DMS79 (cell line): ENCODE data around the gene EXOC2.

Experiments used
- DNase-seq: peaks from one replicate; lab custom pipeline; 2025; lab: John Stamatoyannopoulos, UW

Gene EXOC2

DNA sequence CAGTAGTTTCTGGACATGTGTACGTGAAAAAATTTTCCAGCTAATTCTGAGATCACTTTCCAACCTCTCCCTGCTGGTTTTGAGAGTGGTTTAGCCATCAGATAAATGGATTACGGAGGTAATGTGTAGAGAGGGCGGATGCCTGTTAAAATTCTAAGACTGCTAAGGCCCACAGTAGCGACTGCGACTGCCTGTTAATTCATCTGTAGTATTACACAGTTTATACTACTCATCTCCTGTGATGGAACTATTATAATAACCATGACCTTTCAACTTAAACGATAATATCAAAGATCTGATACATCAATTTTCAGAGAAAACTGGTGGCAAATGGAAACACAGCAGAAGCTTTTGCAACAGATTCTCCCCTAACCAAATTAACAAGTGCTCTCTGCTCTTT is 199.1 kb downstream of the EXOC2 start:
- no peak for DNase-seq

DNA sequence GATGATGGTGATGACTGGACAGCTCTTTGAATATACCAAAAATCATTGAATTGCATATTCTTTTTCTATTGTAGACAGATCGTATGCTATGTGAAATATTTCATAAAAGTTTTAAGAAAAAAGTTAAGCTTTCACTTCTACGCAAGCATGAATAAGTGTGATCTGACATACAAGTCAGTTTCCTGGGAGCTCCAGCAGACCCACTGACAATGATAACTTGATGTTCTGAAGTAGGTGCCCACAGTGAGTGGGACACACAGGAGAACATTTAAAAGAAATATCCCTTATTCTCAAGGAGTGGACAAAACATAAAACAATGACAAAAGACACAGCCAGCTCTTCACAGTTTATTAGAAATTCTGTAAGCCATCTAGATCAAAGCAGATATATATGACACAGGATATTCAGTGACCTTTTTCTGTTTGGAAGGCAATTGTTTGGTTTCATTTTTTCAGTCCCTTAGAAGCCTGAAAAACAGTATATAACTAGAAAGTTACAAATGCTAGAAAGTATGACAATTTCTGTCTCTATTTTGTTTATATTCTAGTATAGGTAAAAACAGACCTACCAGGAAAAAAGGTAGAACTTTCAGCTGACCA is 200.0 kb downstream of the EXOC2 start:
- DNase-seq: no peak

DNA sequence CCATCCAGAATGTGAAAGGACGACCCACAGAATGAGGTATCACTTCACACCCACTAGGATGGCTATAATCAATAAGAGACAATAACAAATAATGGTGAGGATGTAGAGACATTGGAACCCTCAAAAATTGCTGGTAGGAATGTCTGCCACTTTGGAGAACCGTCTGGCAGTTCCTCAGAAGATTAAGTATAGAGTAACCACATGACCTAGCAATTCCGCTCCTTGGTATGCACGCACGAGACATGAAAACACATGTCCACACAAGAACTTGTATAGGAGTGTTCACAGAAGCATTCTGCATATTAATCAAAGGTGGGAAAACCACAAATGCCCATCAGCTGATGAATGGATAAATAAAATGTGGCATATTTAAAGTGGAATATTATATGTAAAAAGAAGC is 200.8 kb downstream of the EXOC2 start:
- no peak for DNase-seq

DNA sequence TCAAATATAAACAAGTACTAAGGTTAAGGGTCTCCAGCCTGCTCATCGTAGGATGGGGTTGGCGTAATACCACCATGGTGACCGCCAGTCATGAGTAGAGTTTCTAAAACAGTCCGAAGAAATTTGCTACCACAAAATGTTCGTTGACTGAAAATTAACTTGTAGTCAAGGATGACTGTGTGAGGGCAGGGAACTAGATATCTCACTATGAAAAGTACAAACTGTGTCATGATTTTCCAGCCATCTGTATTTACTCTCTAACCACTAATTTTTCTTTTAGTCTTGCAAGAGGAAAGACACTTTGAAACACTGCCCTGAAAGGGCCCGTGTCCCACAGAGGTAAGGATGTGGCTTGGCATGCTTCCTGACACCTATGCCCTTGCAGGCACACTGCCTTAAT is 201.7 kb downstream of the EXOC2 start:
- DNase-seq: no peak

DNA sequence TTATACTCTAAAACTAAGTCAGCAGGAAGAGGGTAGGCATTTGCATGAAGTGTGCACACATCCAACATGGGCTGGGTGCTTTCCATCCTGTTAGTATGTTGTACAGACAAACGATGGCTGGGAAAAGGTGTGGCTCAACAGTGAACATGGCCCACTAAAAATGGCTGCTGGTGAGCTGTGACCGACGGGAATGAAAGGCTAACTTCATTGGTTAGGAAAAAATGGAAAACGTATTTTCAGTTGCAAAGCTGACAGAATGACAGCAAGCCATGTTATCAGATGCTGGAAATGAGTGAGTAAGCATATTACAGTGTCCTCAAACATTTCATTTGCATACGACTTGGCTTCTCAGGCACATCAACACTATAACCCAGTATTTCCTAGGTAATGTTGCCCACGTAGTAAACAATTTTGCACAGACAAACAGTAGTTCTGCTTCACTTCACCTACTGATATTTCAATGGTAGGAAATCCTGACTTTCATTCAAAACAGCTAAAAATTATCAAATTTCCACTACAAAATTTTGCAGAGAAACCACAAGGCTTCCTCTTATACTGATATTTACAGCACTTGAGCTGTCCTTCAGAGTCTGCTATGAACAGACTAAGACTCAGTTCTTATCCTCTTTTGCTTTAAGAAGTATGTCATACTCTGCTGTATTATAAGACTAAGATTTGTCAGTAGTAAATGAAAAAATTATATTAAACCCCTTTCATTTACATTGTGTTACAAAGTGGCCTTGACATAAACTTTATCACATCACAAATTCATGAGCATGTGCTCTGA is 202.5 kb downstream of the EXOC2 start:
- no peak for DNase-seq

DNA sequence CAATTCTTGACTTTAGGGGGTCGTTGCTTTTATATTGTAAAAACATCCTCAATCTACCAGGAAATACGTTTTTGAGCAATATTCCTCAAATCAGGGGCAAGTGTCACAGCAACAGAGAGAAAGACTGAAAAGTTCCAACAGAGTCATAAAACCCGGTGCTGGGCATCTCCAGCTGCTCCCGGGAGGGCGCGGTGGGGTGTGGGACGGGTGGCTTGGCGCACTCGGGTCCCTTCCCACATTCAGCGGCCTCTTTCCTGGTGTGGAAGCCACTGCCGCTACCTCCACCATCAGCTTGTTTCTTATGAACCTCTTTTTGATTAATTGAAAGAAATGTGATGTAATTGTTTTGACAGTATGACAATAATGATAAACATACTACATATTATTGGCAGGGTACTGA is 203.2 kb downstream of the EXOC2 start:
- no peak for DNase-seq

DNA sequence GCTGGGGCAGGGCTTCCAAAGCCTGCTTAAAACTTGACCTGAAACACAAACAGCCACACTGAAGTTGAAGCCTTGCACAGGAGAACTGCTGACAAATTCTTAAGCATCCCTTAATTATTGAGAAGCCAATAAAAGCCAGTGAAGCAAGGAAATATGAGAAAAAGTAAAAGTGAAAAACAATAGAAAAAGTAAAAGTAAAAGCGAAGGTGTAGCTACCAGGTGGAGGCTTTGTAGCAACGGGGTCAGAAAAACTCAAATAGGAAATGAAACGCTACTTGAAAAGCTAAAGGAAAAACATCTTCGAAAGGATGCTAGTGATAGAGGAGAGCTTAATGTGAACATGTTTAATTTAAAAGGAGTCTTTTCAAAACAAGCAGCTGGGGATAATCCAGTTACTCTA is 203.9 kb downstream of the EXOC2 start:
- no peak for DNase-seq

DNA sequence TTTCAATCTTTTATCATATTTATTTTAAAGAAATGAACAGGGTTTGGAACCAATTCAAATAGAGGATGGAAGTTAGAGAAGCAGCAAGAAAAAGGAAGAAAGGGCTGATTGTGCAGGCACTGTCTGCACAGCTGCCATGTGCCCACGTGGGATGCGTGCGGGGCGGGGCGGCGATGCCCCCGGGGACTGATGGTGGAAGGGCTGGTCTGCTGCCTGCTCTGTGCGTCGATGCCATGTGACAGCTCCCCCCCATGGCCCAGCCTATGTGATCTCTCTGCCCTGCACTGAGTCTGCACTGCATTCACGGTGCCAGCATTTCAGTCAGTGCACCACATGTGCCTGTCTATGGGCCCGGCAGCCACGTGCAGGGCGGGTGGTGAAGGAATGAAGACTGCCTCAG is 205.0 kb downstream of the EXOC2 start:
- no peak for DNase-seq

DNA sequence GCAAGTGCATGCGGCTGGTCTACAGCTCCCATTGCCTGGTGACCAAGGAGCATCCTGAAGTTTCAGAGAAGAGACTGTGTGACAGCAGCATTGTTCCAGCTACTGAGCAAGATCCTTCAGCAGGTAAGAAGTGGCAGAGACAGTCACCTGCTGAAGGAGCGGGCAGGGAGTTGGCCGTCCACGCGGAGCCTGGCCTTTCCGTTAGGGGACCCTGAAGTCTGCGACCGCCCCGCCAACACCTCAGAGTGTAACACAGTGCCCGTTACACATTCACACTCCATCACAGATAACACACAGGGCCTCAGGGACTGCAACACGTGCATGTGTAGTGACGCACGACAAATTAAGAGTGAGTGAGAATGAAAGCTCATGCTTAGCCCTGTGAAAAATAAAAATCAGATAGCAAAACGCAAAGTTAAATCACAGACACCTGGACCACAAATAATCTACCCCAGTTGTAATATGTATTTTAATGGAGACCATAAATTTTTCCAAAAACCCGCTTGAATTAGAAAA is 207.2 kb downstream of the EXOC2 start:
- DNase-seq: no peak

DNA sequence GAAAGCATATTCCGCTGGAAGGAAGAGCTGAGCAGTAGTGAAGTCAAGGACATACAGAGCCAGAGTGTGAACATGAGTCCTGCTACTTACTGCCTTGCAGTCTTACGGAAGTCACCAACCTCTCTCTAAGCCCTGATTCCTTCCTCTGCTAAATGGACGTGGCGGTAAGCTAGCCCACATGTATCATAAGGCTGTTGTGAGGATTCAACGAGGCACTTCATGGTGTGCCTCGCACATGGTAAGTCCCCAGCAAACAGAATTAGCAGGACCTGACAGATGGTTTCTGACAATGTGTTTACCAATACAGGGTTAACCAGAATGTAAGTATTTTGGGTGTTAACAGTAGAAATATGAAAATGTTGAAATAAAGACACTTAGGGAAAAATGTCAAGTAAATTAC is 208.2 kb downstream of the EXOC2 start:
- peak; percentile 51 for DNase-seq

DNA sequence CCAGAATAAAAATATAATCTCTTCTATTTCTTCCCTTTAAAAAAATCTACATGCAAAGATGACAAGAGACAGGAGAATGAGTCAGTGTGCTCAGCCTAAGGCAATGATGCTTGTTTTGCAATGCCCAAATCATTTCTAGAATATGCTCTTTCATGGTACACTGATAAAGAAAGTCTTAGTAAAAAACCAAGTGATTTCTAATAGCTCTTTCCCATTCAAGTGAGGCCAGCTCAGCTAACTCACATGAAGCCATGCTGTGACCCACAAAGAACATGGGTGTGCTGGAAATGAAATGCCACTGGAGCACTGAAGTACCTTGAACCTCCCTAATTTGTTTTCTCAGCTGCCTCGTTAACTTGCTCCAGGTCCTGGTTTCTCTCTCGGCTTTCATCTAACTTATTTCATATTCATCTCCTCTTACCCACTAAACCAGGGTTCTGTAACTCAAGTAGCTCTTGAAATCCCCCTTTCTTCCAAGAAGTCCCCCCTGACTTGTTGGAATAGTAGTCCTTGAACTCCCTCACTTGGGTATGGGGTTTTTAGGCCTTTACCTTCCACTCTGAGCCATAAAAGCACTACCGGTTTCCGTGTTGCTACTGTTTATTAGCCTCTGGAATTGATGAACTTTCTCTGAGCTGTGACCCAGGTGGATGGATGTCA is 208.7 kb downstream of the EXOC2 start:
- peak; percentile 86 for DNase-seq

DNA sequence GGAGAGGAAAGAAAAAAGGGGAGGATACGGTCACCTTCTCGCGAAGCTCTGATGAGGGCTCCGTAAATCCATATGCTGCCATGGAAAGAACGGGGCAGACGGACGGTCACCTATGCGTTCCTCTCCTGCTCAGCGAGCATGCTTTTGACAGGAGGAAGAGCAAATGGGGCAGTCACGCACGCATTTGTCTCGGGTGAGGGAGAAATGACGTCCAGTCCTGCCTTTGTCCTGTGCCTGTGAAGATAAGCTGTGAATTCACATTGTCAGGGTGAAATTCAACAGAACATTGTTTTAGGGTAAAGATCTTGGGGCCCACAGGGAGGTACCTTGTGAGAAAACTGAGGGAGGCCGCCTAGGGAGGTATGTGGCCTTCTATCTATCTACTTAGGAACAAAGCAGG is 217.6 kb downstream of the EXOC2 start:
- DNase-seq: no peak

DNA sequence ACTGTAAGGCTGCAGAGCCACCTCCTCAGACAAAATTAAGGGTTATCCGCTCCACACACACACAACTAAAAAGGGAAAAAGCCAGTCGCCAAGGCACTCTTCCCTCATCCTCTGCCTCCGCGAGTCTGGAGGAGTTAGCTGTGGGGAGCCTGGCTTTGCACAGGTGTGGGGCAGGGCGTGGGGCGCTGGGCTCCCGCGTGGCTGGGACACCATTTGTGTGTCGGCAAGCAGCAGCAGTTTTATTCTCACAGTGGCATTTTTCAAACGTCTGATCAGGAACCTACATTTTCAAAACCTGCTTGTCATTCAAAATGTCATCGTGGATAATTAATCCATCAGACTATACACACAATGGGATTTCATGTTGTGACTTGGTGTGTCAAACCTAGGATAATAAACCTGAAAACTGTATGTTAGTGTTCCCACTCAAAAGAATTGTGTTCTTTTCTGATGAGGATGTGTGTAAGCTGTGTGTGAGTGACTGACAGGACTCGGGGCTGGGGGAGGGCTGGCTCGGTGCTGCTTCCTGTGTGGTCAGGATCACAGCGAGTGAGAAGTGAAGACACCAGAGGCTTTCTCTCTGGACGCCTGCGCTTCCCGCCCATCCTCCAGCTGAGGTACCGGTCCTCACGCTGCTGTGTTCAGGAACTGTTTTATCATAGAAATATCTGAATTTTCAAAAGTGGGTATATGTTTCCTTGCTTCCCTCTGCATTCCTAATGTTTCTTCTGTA is 218.3 kb downstream of the EXOC2 start:
- DNase-seq: no peak

DNA sequence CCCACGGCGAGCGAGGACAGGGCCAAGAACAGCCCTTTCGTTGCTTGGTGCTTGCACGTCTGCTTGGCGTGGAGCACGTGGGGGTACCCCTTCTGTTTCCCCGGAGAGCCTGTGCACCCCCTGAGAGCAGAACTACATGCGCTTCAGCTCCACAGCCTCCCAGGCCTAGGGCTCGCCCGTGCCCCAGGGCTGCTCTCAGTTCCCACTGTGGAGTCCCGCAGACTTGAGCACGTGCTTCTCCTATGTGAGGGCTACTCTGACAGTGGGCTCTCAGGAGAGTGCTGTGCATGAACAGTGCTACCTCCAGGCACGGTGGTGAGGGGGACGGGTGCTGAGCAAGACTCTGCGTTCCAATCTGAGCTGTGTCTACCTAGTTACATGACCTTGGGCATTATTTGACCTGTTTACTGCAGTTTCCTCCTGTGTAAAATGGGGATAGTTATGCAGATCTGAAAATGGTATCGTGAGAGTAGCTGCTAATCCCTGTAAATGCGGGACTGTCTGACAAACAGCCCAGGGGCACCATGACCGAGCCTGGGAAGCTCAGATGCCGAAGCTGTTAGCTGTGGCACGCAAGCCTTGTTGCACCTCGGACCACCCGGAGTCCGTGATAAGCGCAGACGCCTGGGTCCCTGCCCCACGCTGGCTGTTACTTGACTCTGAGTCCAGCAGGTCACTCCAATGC is 219.0 kb downstream of the EXOC2 start:
- no peak for DNase-seq

DNA sequence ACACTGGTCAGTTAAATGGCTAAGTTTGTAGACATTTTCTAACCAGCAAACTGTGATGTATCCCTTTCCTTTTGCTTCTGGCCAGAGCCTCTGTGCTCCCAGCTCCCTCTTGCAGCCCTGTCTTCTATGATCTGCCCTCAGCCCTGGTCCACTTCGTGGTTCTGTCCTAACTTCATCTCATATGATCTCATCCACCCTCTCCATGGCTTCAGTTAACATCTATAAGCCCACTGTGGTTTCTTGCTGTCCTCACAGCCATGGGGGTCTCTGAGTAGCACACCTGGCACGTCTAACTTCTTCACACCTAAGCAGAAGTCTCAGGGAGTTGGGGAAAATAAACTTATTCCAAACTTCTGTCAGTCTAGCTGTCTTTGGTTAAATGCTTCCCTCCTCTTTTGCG is 219.6 kb downstream of the EXOC2 start:
- DNase-seq: no peak

DNA sequence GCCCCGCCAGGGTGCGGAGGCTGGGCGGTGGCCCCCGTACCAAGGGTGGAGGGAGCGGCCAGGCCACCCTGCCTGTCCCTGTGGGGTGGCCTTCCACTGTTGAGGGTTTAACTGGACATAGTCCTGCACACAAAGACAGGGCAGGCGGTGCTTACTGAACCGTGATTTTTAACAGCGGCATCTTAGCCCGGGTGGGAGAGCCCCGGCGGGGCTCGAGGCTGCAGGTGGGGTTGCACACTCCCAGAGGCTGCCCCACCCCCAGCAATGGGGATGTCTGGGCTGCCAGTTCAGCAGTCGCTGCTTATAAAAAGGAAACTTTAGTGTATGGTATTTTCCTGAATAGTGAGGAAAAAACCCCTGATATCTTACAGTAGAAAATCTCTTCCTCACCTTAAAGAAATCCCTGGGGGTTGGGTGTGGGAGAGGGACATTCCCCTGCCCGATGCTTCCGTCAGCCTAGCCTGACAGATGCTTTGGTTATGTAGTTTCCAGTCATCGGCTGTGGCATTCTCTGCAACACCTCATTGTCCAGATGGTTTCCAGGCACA is 222.0 kb downstream of the EXOC2 start:
- no peak for DNase-seq

DNA sequence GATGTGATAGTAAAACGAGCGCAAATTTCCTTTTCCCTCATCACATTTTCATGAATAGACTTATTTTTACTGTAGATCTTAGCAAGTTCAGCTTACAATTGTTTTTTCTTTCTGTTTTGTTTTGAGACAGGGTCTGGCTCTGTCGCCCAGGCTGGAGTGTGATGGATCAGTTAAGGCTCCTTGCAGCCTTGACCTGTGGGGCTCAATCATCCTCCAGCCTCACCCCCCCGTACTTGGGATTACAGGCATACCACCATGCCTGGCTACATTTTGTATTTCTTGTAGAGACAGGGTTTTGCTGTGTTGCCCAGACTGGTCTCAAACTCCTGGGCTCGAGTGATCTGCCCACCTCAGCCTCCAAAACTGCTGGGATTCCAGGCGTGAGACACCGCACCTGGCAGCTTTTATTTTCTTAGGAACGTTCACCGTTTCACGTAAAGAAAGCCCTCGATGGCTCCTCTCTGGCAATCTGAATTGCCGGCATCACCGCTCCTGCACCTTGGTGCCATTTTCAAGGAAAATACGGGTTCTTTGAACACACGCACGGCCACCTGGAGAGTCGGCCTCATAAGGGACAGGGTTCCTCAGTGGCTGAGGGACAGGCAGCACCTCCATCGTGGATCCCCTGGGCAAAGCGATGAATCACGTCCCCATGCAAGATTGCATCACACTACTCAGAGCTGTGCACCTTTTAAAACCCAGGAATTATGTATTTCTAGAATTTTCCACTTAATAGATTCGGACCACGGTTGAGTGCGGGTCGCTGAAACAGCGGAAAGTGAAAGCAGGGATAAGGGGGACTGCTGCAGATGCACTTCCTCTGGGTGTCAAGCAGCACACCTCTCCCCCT is 222.7 kb downstream of the EXOC2 start:
- no peak for DNase-seq

DNA sequence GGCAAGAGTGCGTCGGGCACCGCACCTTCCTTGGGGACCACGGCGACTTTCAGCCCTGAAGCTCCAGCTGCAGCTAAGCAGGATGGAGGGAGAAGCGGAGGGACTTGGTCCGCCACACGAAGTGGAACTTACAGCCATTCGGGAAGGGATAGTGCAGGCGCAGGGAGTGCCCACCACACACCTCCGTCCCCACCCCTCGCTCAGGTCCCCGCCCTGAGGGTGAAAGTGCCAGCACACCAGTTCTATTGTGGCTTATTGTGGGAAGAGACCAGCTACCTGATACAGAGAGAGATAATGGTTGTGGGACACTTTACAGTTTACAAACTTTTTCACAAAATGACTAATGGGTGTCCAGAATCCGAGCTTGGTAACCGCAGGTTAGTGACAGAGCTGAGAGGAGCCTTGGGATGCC is 225.3 kb downstream of the EXOC2 start:
- DNase-seq: no peak

DNA sequence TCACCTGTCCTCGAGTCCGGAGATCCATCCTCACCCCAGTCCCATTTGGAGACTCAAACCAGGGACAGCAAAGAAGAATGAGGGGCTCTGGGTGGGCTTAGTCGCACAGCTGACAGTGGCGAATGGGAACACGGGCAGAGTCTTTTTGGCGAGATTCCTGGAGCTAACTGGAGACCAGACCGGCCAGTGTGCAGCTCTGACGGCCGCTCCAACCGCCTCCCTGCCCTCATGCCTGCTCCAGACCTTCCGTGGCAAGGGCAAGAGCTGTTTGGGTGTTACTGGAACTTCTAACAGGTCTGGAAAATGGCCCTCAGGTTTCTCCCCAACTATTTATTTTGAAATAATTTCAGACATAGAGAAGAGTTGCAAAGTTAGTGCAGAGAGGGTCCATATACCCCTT is 225.8 kb downstream of the EXOC2 start:
- no peak for DNase-seq

DNA sequence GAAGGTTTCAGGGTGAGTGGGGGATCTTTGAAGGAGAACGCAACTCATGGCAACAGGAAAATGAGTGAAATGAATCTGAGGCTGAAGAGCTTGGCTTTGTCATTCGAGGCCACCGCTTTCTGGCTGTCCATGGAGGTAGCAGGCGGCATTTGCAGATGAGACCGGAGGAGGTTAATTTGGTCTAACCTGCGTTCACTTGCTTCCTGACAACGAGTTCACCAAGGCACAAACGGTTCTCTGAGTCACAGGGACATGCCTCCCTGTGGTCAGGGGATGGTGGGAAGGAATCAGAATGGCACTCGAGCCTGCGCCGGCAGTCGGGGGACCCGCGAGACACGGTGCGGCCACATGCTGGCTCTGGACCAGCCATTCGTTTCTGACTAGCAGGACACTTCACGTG is 226.4 kb downstream of the EXOC2 start:
- no peak for DNase-seq
